HepG2 (cell line): ENCODE results near the gene SNAPIN. TPM values are rescaled to one million over a fixed set of nuclear protein-coding genes. Genes with fewer than 3 reads are reported as not detected.
A peak's percentile ranks its signal among the peaks of the same experiment; 100 is the strongest.

Experiments
- DZIP1 ChIP-seq: sonication (generic); formaldehyde crosslinking; IDR thresholded peaks from 2 replicates; pipeline ENCODE4 v1.5.0; 2020; ENCODE audit warnings: mild to moderate bottlenecking, missing genetic modification reagents
- GLI4 ChIP-seq: sonication (generic); formaldehyde crosslinking; IDR thresholded peaks from 2 replicates; pipeline ENCODE4 v1.5.1; 2020; ENCODE audit warnings: missing genetic modification reagents, mild to moderate bottlenecking, moderate library complexity, borderline replicate concordance
- GPN1 ChIP-seq: sonication (generic); formaldehyde crosslinking; IDR thresholded peaks from 2 replicates; pipeline ENCODE4 v1.5.1; 2020; ENCODE audit warnings: missing genetic modification reagents, borderline replicate concordance
- IKZF1 ChIP-seq: fragments of 450-650 bp; IDR thresholded peaks from 2 replicates; pipeline ENCODE4 v1.7.1; 2016
- KDM4B ChIP-seq: sonication (generic); formaldehyde crosslinking; IDR thresholded peaks from 2 replicates; pipeline ENCODE4 v1.4.0; 2020; ENCODE audit warnings: missing genetic modification reagents
- NFKBIZ ChIP-seq: IDR thresholded peaks from 2 replicates; pipeline ENCODE4 v1.6.1; 2018; ENCODE audit warnings: missing genetic modification reagents, missing compliant biosample characterization
- PATZ1 ChIP-seq: sonication (generic); formaldehyde crosslinking; IDR thresholded peaks from 2 replicates; pipeline ENCODE4 v1.4.0; 2020; ENCODE audit warnings: missing genetic modification reagents
- PHF20 ChIP-seq: sonication (generic); formaldehyde crosslinking; IDR thresholded peaks from 2 replicates; pipeline ENCODE4 v1.5.0; 2020; ENCODE audit warnings: mild to moderate bottlenecking, missing genetic modification reagents
- POLR2G ChIP-seq: fragments of 200-400 bp; formaldehyde crosslinking; IDR thresholded peaks from 2 replicates; pipeline ENCODE4 v1.6.1; 2018; ENCODE audit warnings: mild to moderate bottlenecking, low read depth, low read length, moderate library complexity
- PRMT3 ChIP-seq: sonication (generic); formaldehyde crosslinking; IDR thresholded peaks from 2 replicates; pipeline ENCODE4 v1.8.1; 2022; ENCODE audit warnings: low read depth, mild to moderate bottlenecking, moderate library complexity, missing genetic modification reagents, borderline replicate concordance
- RARA ChIP-seq: IDR thresholded peaks from 2 replicates; pipeline ENCODE4 v1.6.1; 2016; ENCODE audit warnings: missing genetic modification reagents, missing compliant biosample characterization
- RXRB ChIP-seq: IDR thresholded peaks from 2 replicates; pipeline ENCODE4 v1.6.1; 2016; ENCODE audit warnings: borderline replicate concordance, missing genetic modification reagents, missing compliant biosample characterization
- SALL1 ChIP-seq: sonication (generic); formaldehyde crosslinking; IDR thresholded peaks from 2 replicates; pipeline ENCODE4 v1.8.0; 2022; ENCODE audit warnings: mild to moderate bottlenecking, missing genetic modification reagents
- SMAD9 ChIP-seq: sonication (generic); formaldehyde crosslinking; IDR thresholded peaks from 2 replicates; pipeline ENCODE4 v1.5.1; 2020; ENCODE audit warnings: mild to moderate bottlenecking, missing genetic modification reagents
- SOX6 ChIP-seq, 2 experiments: fragments of 450-650 bp in 1 of 2; sonication (generic) in 1 of 2; formaldehyde crosslinking in 1 of 2; IDR thresholded peaks; 2 replicates each; pipeline versions ENCODE4 v1.4.0 to v1.6.1; 2017 to 2020; ENCODE audit warnings: antibody characterized with exemption in 1 of 2, mild to moderate bottlenecking in 1 of 2, missing genetic modification reagents in 1 of 2
- STAT5B ChIP-seq: sonication (generic); formaldehyde crosslinking; IDR thresholded peaks from 2 replicates; pipeline ENCODE4 v1.4.0; 2020; ENCODE audit warnings: missing genetic modification reagents
- ZBTB38 ChIP-seq: sonication (generic); formaldehyde crosslinking; IDR thresholded peaks from 2 replicates; pipeline ENCODE4 v1.5.1; 2020; ENCODE audit warnings: mild to moderate bottlenecking, missing genetic modification reagents
- ZFX ChIP-seq: sonication (generic); formaldehyde crosslinking; IDR thresholded peaks from 2 replicates; pipeline ENCODE4 v1.4.0; 2020; ENCODE audit warnings: mild to moderate bottlenecking, low read depth, missing genetic modification reagents, moderate library complexity
- ZNF605 ChIP-seq: sonication (generic); formaldehyde crosslinking; IDR thresholded peaks from 2 replicates; pipeline ENCODE4 v1.8.0; 2022; ENCODE audit warnings: mild to moderate bottlenecking, missing genetic modification reagents
- ZNF691 ChIP-seq: sonication (generic); formaldehyde crosslinking; IDR thresholded peaks from 2 replicates; pipeline ENCODE4 v1.4.0; 2020; ENCODE audit warnings: missing genetic modification reagents, low read depth, mild to moderate bottlenecking, borderline replicate concordance
- ZNF891 ChIP-seq: sonication (generic); formaldehyde crosslinking; IDR thresholded peaks from 2 replicates; pipeline ENCODE4 v1.5.0; 2020; ENCODE audit warnings: mild to moderate bottlenecking, missing genetic modification reagents
- ZSCAN9 ChIP-seq: IDR thresholded peaks from 2 replicates; pipeline ENCODE4 v1.6.1; 2016; ENCODE audit warnings: borderline replicate concordance
- polyA plus RNA-seq, 8 experiments: library from polyadenylated mRNA; depleted of rRNA in 3 of 8; stranded (reverse) in 7 of 8; unstranded in 1 of 8; fragments of >200 nt; fragmentation: Illumina TruSeq in 4 of 8; extraction: Trizol in 4 of 8; gene quantifications; 2 replicates each; pipeline versions ENCODE4 v1.2.1 to v1.2.3, GENCODE V29; 2011 to 2016; ENCODE audit warnings: low read depth in 4 of 8, missing spikeins in 1 of 8, mixed read lengths in 1 of 8; ENCODE audit not compliant: insufficient read depth in 1 of 8
- total RNA-seq, 5 experiments: library from RNA; depleted of rRNA; stranded (reverse); fragments of >200 nt; fragmentation: Illumina TruSeq; extraction: Trizol; gene quantifications; 2 replicates each; pipeline ENCODE4 v1.2.3, GENCODE V29; 2016; ENCODE audit warnings: low read depth in 1 of 5

Gene SNAPIN
- total and polyA plus RNA-seq, 2 of the 13 experiments (the other 11 are each of a cell fraction or from before 2014, with no cell fraction given): 23.9 to 25.7 TPM

- TF ChIP-seq DZIP1 (CRISPR knock-in tag) (0 out of 2 replicates have a peak, but pooled peaks have one; percentile 54), IKZF1 (no peak), GPN1 (CRISPR knock-in tag) (no peak), POLR2G (no peak), PRMT3 (CRISPR knock-in tag) (no peak), SALL1 (peak; percentile 68), SMAD9 (CRISPR knock-in tag) (no peak), GLI4 (CRISPR knock-in tag) (no peak), ZFX (CRISPR knock-in tag) (peak; percentile 51; the same call in 1 of the 2 replicates), KDM4B (CRISPR knock-in tag) (no peak), PATZ1 (peak; percentile 52; the same call in 1 of the 2 replicates), ZBTB38 (CRISPR knock-in tag) (peak; percentile 28; the same call in 1 of the 2 replicates), SOX6 (IDR thresholded peaks at IDR 0.05) (no peak), SOX6 (CRISPR knock-in tag; IDR thresholded peaks at IDR 0.05) (no peak), STAT5B (CRISPR knock-in tag) (no peak), ZSCAN9 (CRISPR knock-in tag) (no peak), ZNF605 (CRISPR knock-in tag) (0 out of 2 replicates have a peak, but pooled peaks have one; percentile 23), RXRB (peak; percentile 37; the same call in 1 of the 2 replicates), RARA (CRISPR knock-in tag) (peak; percentile 22; the same call in 1 of the 2 replicates), NFKBIZ (CRISPR knock-in tag) (peak; percentile 52; the same call in 1 of the 2 replicates), PHF20 (0 out of 2 replicates have a peak, but pooled peaks have one; percentile 26), ZNF891 (CRISPR knock-in tag) (0 out of 2 replicates have a peak, but pooled peaks have one; percentile 23), ZNF691 (peak; percentile 57; the same call in 1 of the 2 replicates)
These were observed 42.2 kb upstream of the SNAPIN start, which contains the start of gene S100A14 (continued) for GRCh38 chr1:153616144-153616916.
